ENCODE data around the gene LHFPL6. TPM values are rescaled to one million over a fixed set of nuclear protein-coding genes. Genes with fewer than 3 reads are reported as not detected.

The LHFPL6 gene
- total and polyA plus RNA-seq, 10 of the 15 experiments (the other 5 are each of a cell fraction or from before 2014, with no cell fraction given) = 0.11 to 4.6 (median 0.41) TPM

DNA sequence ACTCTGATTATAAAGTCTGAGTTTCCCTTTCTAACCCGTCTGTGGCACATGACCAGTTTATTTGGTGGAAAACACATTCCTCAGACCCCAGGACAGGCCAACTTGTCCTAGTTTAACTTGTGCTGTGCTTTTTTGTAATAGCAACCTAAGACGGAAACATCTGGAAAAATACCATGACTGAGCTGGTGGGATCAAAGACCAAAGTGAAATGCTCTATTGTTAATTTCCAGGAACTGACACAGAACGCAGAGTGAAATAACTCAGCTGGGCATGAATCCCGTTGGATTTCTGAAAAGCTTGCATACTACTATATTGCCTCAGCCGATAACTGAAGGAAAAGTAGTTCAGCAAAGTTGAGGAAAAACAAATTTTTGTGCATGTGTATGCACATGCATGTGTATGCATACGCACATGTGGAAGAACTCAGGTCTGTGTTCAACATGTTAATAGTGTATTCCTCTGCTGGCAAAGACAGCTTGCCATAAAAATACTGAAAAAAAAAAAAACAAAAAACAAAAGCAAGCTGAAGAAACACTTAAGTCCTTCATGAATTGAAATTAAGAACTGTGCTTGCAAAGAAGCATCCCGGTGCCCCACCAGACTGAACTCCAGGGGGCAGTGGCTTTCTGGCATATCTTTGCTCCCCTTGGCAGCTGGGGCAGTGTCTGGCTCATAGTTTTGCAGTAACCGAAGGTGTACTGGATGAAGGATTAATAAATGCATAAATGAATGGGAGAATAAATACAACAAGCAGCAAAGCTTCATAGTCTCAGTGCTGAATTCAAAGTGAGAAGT is 187.8 kb downstream of the LHFPL6 start:
- no peaks in the 10 kb centered on the region for H4K20me1 ChIP-seq (ENCODE audit: control insufficient read depth, insufficient read depth)
- H3K4me1 ChIP-seq (ENCODE audit: control insufficient read depth, insufficient read depth, low read length) = peaks cover 4% of the 10 kb centered on the region; the same call in 1 of the 2 replicates
- ChIA-PET CTCF (interaction anchor here (0.7 to 6.4 kb wide), 18 partner anchors 9 to 364 kb away, joined by 3 to 88 read pairs (median 6); no protein-coding TSS in a partner anchor), SMC1A (ENCODE audit: uncharacterized antibody, unreplicated experiment) (interaction anchor here (0.7 to 4.7 kb wide), 26 partner anchors 9 to 1048 kb away, joined by 3 to 65 read pairs (median 4); partner anchors contain the start of gene LHFPL6), POLR2A (interaction anchor here (1.1 kb wide), 1 partner anchor 10 kb away, joined by 4 read pairs; no protein-coding TSS in a partner anchor), RAD21 (ENCODE audit: unreplicated experiment) (interaction anchor here (1.0 to 2.4 kb wide), 4 partner anchors 76 to 197 kb away, joined by 3 to 26 read pairs (median 8); partner anchors contain the start of gene LHFPL6)
- FAIRE-seq = no peak
- 46% methylated on average over 8 of the region's 8 CpGs for WGBS (ENCODE audit: insufficient coverage, insufficient replicate concordance, low lambda C conversion rate, missing lambda C conversion rate)
- no peak overlapping the region for H3K9ac ChIP-seq (ENCODE audit: control insufficient read depth, insufficient read depth, low read length)
- no peaks in the 10 kb centered on the region for H3K9me3 ChIP-seq (replicated peaks; ENCODE audit: control insufficient read depth, insufficient read depth, low read length)
- TF ChIP-seq, protein P1, sequence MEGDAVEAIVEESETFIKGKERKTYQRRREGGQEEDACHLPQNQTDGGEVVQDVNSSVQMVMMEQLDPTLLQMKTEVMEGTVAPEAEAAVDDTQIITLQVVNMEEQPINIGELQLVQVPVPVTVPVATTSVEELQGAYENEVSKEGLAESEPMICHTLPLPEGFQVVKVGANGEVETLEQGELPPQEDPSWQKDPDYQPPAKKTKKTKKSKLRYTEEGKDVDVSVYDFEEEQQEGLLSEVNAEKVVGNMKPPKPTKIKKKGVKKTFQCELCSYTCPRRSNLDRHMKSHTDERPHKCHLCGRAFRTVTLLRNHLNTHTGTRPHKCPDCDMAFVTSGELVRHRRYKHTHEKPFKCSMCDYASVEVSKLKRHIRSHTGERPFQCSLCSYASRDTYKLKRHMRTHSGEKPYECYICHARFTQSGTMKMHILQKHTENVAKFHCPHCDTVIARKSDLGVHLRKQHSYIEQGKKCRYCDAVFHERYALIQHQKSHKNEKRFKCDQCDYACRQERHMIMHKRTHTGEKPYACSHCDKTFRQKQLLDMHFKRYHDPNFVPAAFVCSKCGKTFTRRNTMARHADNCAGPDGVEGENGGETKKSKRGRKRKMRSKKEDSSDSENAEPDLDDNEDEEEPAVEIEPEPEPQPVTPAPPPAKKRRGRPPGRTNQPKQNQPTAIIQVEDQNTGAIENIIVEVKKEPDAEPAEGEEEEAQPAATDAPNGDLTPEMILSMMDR (IDR thresholded peaks at IDR 0.05 in 2 of 3, conservative IDR thresholded peaks at IDR 0.05 in 1 of 3; ENCODE audit: control insufficient read depth in 2 of 3, extremely low read depth in 1 of 3, insufficient read depth in 1 of 3, low read depth in 3 of 3, low read length in 3 of 3) = peak; percentile 13 to 35 (median 25); a peak in 3 of 6 replicates
- 0 out of 2 replicates have a peak, but pooled peaks have one; percentile 33 for TF ChIP-seq RAD21 (IDR thresholded peaks at IDR 0.05; ENCODE audit: insufficient read depth, low read depth, low read length)
- TF ChIP-seq TCF7 (IDR thresholded peaks at IDR 0.05; ENCODE audit: borderline replicate concordance) = no peak
- no peaks in the 10 kb centered on the region for H3K27me3 ChIP-seq (replicated peaks in 1 of 2; ENCODE audit: control insufficient read depth in 2 of 2, insufficient read depth in 2 of 2, low read length in 1 of 2)
- in situ Hi-C loops (cut with MboI) (no loop called here), intact Hi-C loops (cut with micrococcal nuclease; ENCODE audit: unreplicated experiment) (loop anchor here (1.0 to 5.0 kb wide), 2 partner anchors 187 to 197 kb away; partner anchors contain the start of gene LHFPL6)
- peak overlapping the region; percentile 52; the same call in 1 of the 2 replicates for H3K4me2 ChIP-seq (ENCODE audit: control insufficient read depth, insufficient read depth)
- H3K79me2 ChIP-seq (ENCODE audit: control insufficient read depth, insufficient read depth, low read length) = no peaks in the 10 kb centered on the region
- no peaks in the 10 kb centered on the region for H3K36me3 ChIP-seq (ENCODE audit: control insufficient read depth in 2 of 2, insufficient read depth in 2 of 2, low read length in 1 of 2)
- peak overlapping the region; percentile 62; the same call in 1 of the 2 replicates for H3K27ac ChIP-seq (ENCODE audit: control insufficient read depth, insufficient read depth)
- BruUV-seq (replicated peaks) = no TSS peak
- no peak overlapping the region for H3K4me3 ChIP-seq
- no peak for DNase-seq (ENCODE audit: low read depth, low spot score)
- peak; percentile 74 for ATAC-seq
- no peak overlapping the region for H2AFZ ChIP-seq (ENCODE audit: control insufficient read depth, low read depth, low read length)
